Diencephalon (tissue), 1 donor: ENCODE results near the gene THG1L. TPM values are rescaled to one million over a fixed set of nuclear protein-coding genes. Genes with fewer than 3 reads are reported as not detected.

Experiments
- small RNA-seq: library from RNA; depleted of rRNA; stranded (forward); fragments of <200 nt; gene quantifications from one replicate; pipeline ENCODE3, GENCODE V24; 2014
- total RNA-seq: library from RNA; depleted of rRNA; stranded (reverse); fragments of >200 nt; gene quantifications from one replicate; pipeline ENCODE4 v1.2.3, GENCODE V29; 2014

The THG1L gene
- total RNA-seq: 15.7 TPM

GRCh38 chr5:157731272-157732129 is at the start of gene THG1L:
Gene THG1L (plus strand): TSS chr5:157731420. CDS start chr5:157731441, 21 bp downstream.

GRCh38 chr5:157743163-157744050 is 12.2 kb downstream of the THG1L start, which contains the start of gene LSM11:
Gene LSM11 (plus strand): TSS chr5:157743712. CDS start chr5:157743751, 39 bp downstream.

Small RNAs within 50 kb of the gene (small RNA-seq; reads per million reads assigned to genes)
- not detected for gene AC026407.1

Other genes starting within 250 kb of the THG1L start
- 16.8 TPM for gene ADAM19, start 155.6 kb upstream of the THG1L start, total RNA-seq
- gene SOX30, start 79.0 kb upstream of the THG1L start, total RNA-seq: not detected
- gene C5orf52, start 59.9 kb upstream of the THG1L start, total RNA-seq: not detected
- 95.5 TPM for gene LSM11, start 12.3 kb downstream of the THG1L start, total RNA-seq
- gene CLINT1, start 127.7 kb downstream of the THG1L start, total RNA-seq: 66.9 TPM